Endothelial cell (in vitro differentiated cells): ENCODE data around the gene COL12A1. TPM values are rescaled to one million over a fixed set of nuclear protein-coding genes. Genes with fewer than 3 reads are reported as not detected.

Source experiments
- DNase-seq: peaks from one replicate; pipeline ENCODE4 v3.0.0; 2021; ENCODE audit warnings: low spot score
- H3K27ac Mint-ChIP-seq: one replicate; pipeline ENCODE4 v1.8.0; 2021; ENCODE audit warnings: mixed read lengths, inconsistent platforms; ENCODE audit not compliant: unreplicated experiment
- H3K27me3 Mint-ChIP-seq: one replicate; pipeline ENCODE4 v1.8.0; 2021; ENCODE audit warnings: mild to moderate bottlenecking, moderate library complexity, mixed read lengths, inconsistent platforms; ENCODE audit not compliant: unreplicated experiment
- H3K36me3 Mint-ChIP-seq: one replicate; pipeline ENCODE4 v1.8.0; 2021; ENCODE audit warnings: mild to moderate bottlenecking, low read depth, mixed read lengths, inconsistent platforms; ENCODE audit not compliant: unreplicated experiment
- H3K4me1 Mint-ChIP-seq: one replicate; pipeline ENCODE4 v1.8.0; 2021; ENCODE audit warnings: mild to moderate bottlenecking, mixed read lengths, inconsistent platforms; ENCODE audit not compliant: unreplicated experiment
- H3K4me3 Mint-ChIP-seq: one replicate; pipeline ENCODE4 v1.8.0; 2021; ENCODE audit warnings: mild to moderate bottlenecking, mixed read lengths, inconsistent platforms; ENCODE audit not compliant: unreplicated experiment
- H3K9me3 Mint-ChIP-seq: one replicate; pipeline ENCODE4 v1.8.0; 2021; ENCODE audit warnings: mixed read lengths, inconsistent platforms; ENCODE audit not compliant: unreplicated experiment
- total RNA-seq: library from RNA; stranded (reverse); fragmentation: NEBNext Ultra II Directional; extraction: Animal tissue kit (Norgen Biotek cat#: 25700); gene quantifications from one replicate; pipeline ENCODE4 v1.2.1, GENCODE V29; 2021; ENCODE audit not compliant: unreplicated experiment
- TF ChIP-seq, protein P1 (sequence below): fragments of 200-600 bp; sonication (generic); IDR thresholded peaks from one replicate; pipeline ENCODE4 v1.5.0; 2021; ENCODE audit warnings: antibody characterized with exemption; ENCODE audit not compliant: unreplicated experiment

The COL12A1 gene
- total RNA-seq, 1 donor from 2014 or later = 6.3 TPM

DNA sequence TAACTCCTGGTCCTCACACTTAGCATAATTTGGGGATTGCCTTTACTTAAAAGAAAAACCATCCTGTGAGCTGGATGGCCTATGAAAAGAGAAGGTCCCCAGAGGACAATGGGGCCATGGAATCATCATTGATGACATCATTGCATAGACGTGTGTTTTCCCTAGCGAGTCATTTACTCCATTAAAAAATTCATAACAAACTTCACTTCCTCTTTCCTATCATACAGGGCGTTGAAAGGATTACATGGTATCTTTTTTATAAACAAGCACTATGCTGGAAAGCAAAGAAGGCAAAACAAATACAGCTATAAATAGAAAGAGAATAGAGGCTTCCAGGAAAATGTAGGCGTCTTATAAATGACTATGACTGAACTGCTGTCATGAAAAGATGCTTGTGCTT, 11.3 kb upstream of the COL12A1 start:
- H3K9me3 Mint-ChIP-seq = no peaks in the 10 kb centered on the region
- no peaks in the 10 kb centered on the region for H3K4me1 Mint-ChIP-seq
- H3K4me3 Mint-ChIP-seq = no peak overlapping the region
- H3K36me3 Mint-ChIP-seq = no peaks in the 10 kb centered on the region
- no peak for DNase-seq
- TF ChIP-seq, protein P1, sequence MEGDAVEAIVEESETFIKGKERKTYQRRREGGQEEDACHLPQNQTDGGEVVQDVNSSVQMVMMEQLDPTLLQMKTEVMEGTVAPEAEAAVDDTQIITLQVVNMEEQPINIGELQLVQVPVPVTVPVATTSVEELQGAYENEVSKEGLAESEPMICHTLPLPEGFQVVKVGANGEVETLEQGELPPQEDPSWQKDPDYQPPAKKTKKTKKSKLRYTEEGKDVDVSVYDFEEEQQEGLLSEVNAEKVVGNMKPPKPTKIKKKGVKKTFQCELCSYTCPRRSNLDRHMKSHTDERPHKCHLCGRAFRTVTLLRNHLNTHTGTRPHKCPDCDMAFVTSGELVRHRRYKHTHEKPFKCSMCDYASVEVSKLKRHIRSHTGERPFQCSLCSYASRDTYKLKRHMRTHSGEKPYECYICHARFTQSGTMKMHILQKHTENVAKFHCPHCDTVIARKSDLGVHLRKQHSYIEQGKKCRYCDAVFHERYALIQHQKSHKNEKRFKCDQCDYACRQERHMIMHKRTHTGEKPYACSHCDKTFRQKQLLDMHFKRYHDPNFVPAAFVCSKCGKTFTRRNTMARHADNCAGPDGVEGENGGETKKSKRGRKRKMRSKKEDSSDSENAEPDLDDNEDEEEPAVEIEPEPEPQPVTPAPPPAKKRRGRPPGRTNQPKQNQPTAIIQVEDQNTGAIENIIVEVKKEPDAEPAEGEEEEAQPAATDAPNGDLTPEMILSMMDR = no peak
- peaks cover 4% of the 10 kb centered on the region for H3K27me3 Mint-ChIP-seq
- no peak overlapping the region for H3K27ac Mint-ChIP-seq

DNA sequence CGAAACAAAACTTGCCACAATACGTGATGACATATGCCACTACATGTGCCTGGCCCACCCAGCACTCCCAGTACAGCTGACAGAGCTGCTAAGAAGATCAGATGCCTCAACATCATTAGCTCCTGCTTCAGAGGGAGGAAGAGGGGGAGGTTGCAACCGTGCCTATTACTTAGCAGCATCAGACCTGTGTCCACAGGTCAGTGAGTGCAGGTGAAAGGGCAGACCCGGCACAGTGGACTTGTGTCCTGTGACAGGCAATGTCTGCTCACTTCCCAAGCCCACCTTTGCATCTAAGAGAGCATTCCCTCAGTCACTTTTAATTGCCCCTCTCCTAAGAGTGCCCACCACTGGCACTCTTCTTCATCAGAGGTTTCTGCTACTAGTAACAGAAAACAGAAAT, 9.4 kb upstream of the COL12A1 start:
- no peak for DNase-seq
- Mint-ChIP-seq H3K4me1 (no peaks in the 10 kb centered on the region), H3K9me3 (no peaks in the 10 kb centered on the region), H3K4me3 (no peak overlapping the region), H3K36me3 (no peaks in the 10 kb centered on the region), H3K27me3 (peaks cover 4% of the 10 kb centered on the region), H3K27ac (no peak overlapping the region)
- TF ChIP-seq, protein P1 = no peak

DNA sequence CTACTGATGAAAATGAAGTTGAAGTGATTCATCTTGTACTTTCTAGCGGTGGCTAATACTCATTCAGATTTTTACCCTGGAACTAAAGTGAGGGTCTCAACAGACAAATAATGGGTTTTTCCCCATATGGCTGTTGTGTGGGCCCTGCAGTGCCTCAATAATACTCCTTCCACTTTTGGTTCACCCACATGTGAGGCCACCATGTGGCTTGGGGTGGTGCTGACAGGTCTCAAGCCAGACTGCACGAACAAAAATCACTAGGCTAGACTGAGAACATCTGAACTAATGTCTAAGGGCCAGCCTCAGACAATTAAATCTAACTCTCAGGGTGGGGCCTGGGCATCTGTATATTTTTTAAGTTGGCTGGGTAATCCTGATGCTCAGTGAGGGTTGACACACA, 7.9 kb upstream of the COL12A1 start:
- TF ChIP-seq, protein P1 = no peak
- Mint-ChIP-seq H3K27me3 (peaks cover 4% of the 10 kb centered on the region), H3K4me1 (peaks cover 7% of the 10 kb centered on the region), H3K9me3 (no peaks in the 10 kb centered on the region), H3K27ac (no peak overlapping the region), H3K4me3 (no peak overlapping the region), H3K36me3 (no peaks in the 10 kb centered on the region)
- DNase-seq = no peak

DNA sequence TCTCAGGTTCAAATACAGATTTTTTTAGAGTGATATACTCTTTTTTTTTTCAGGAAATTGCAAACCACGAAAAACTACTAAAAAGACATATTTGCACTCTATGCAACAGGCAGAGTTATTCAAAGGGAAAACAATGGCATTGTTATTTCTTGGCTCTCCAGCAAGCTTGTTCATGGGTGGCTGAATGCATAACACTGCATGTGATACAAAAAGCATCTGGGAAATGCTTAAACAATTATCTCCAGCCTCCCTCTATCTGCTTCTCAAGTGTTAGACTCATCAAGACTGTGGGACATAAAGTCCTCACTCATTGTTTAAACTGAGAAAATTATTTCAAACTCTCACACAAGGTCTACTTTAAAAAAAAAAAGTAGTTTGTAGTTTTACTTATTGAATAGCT, 7.3 kb upstream of the COL12A1 start:
- H3K4me1 Mint-ChIP-seq = peaks cover 12% of the 10 kb centered on the region
- peaks cover 7% of the 10 kb centered on the region for H3K27me3 Mint-ChIP-seq
- H3K36me3 Mint-ChIP-seq = peaks cover 1% of the 10 kb centered on the region
- no peak overlapping the region for H3K27ac Mint-ChIP-seq
- DNase-seq = no peak
- no peaks in the 10 kb centered on the region for H3K9me3 Mint-ChIP-seq
- H3K4me3 Mint-ChIP-seq = no peak overlapping the region
- TF ChIP-seq, protein P1 = no peak

DNA sequence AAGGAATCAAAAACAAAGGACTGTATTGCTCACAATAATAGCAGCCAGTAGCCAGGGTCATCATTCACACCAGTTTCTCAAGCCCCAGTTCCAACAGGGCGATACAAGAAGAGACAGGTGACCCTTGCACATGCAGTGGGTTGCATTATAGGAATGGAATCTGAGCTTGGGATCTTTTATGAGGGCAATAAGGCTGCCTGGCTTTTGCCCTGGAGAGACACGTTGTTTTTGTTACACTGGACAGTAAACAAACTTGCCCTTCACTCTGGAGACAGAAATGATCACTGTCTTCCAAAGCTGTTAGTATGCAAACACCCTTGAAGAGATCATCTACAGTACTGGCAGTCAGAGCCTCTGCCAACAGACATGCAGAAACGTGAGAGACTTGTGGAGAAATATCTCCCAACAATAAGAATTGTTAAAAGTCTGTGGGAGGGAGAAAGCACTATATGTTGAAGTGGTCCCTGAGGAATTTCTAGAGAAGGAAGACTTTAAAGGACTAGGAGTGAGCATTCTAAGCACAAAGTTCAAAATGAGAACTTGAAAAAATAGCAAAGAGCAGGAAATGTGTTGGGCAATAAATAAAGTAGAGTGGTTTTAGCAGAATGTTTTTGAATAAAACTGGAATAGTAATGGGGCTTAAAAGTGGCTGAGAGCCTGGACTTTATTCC, 6.2 kb upstream of the COL12A1 start:
- H3K4me1 Mint-ChIP-seq = peaks cover 21% of the 10 kb centered on the region
- TF ChIP-seq, protein P1 = no peak
- H3K36me3 Mint-ChIP-seq = peaks cover 4% of the 10 kb centered on the region
- H3K9me3 Mint-ChIP-seq = no peaks in the 10 kb centered on the region
- H3K4me3 Mint-ChIP-seq = no peak overlapping the region
- DNase-seq = no peak
- H3K27me3 Mint-ChIP-seq = peaks cover 15% of the 10 kb centered on the region
- no peak overlapping the region for H3K27ac Mint-ChIP-seq
